Measurements from ENCODE around the gene WTIP. TPM values are rescaled to one million over a fixed set of nuclear protein-coding genes. Genes with fewer than 3 reads are reported as not detected.

WTIP gene
- total RNA-seq, 1 donor from 2014 or later, result 25.7 TPM

GRCh38 chr19:34480491-34480890 lies 1.1 kb upstream of the WTIP start:
- peaks cover 21% of the 10 kb centered on the region for H3K4me1 Mint-ChIP-seq (ENCODE audit: unreplicated experiment)
- peak overlapping the region; percentile 60 for H3K4me3 Mint-ChIP-seq (ENCODE audit: unreplicated experiment)
- no peak for TF ChIP-seq CTCF (IDR thresholded peaks at IDR 0.05)
- no peaks in the 10 kb centered on the region for H3K9me3 Mint-ChIP-seq (ENCODE audit: unreplicated experiment)
- H3K27me3 Mint-ChIP-seq (ENCODE audit: unreplicated experiment), result no peaks in the 10 kb centered on the region
- H3K36me3 Mint-ChIP-seq (ENCODE audit: unreplicated experiment), result peaks cover 4% of the 10 kb centered on the region
- H3K27ac Mint-ChIP-seq (ENCODE audit: unreplicated experiment), result no peak overlapping the region
- DNase-seq (ENCODE audit: extremely low spot score, unreplicated experiment), result no peak

- no peak for DNase-seq (ENCODE audit: extremely low spot score, unreplicated experiment)
- TF ChIP-seq CTCF (IDR thresholded peaks at IDR 0.05), result no peak
- H3K9me3 Mint-ChIP-seq (ENCODE audit: unreplicated experiment), result no peaks in the 10 kb centered on the region
- H3K4me3 Mint-ChIP-seq (ENCODE audit: unreplicated experiment), result no peak overlapping the region
- peaks cover 29% of the 10 kb centered on the region for H3K4me1 Mint-ChIP-seq (ENCODE audit: unreplicated experiment)
- no peaks in the 10 kb centered on the region for H3K27me3 Mint-ChIP-seq (ENCODE audit: unreplicated experiment)
- no peak overlapping the region for H3K27ac Mint-ChIP-seq (ENCODE audit: unreplicated experiment)
- H3K36me3 Mint-ChIP-seq (ENCODE audit: unreplicated experiment), result peaks cover 7% of the 10 kb centered on the region
These were observed 362 bp downstream of the WTIP start for GRCh38 chr19:34481861-34482379.

GRCh38 chr19:34482380-34483250 lies 1.1 kb downstream of the WTIP start:
- DNase-seq (ENCODE audit: extremely low spot score, unreplicated experiment), result no peak
- Mint-ChIP-seq H3K27ac (ENCODE audit: unreplicated experiment) (peak overlapping the region; percentile 67), H3K4me3 (ENCODE audit: unreplicated experiment) (peak overlapping the region; percentile 83), H3K27me3 (ENCODE audit: unreplicated experiment) (no peaks in the 10 kb centered on the region), H3K9me3 (ENCODE audit: unreplicated experiment) (no peaks in the 10 kb centered on the region), H3K36me3 (ENCODE audit: unreplicated experiment) (peaks cover 7% of the 10 kb centered on the region), H3K4me1 (ENCODE audit: unreplicated experiment) (peaks cover 29% of the 10 kb centered on the region)
- no peak for TF ChIP-seq CTCF (IDR thresholded peaks at IDR 0.05)

- Mint-ChIP-seq H3K27me3 (ENCODE audit: unreplicated experiment) (no peaks in the 10 kb centered on the region), H3K27ac (ENCODE audit: unreplicated experiment) (no peak overlapping the region), H3K9me3 (ENCODE audit: unreplicated experiment) (no peaks in the 10 kb centered on the region), H3K36me3 (ENCODE audit: unreplicated experiment) (peaks cover 7% of the 10 kb centered on the region), H3K4me3 (ENCODE audit: unreplicated experiment) (no peak overlapping the region), H3K4me1 (ENCODE audit: unreplicated experiment) (peaks cover 29% of the 10 kb centered on the region)
- TF ChIP-seq CTCF (IDR thresholded peaks at IDR 0.05), result no peak
- DNase-seq (ENCODE audit: extremely low spot score, unreplicated experiment), result no peak
These were observed 2.8 kb downstream of the WTIP start for GRCh38 chr19:34484328-34484727.

GRCh38 chr19:34485831-34486230 lies 4.3 kb downstream of the WTIP start:
- peak overlapping the region; percentile 4 for H3K4me3 Mint-ChIP-seq (ENCODE audit: unreplicated experiment)
- no peak overlapping the region for H3K27ac Mint-ChIP-seq (ENCODE audit: unreplicated experiment)
- no peak for TF ChIP-seq CTCF (IDR thresholded peaks at IDR 0.05)

More at GRCh38 chr19:34485831-34486230, 4.3 kb downstream of the WTIP start:
- DNase-seq (ENCODE audit: extremely low spot score, unreplicated experiment), result no peak
- H3K27me3 Mint-ChIP-seq (ENCODE audit: unreplicated experiment), result no peaks in the 10 kb centered on the region
- peaks cover 7% of the 10 kb centered on the region for H3K36me3 Mint-ChIP-seq (ENCODE audit: unreplicated experiment)
- H3K4me1 Mint-ChIP-seq (ENCODE audit: unreplicated experiment), result peaks cover 27% of the 10 kb centered on the region
- H3K9me3 Mint-ChIP-seq (ENCODE audit: unreplicated experiment), result no peaks in the 10 kb centered on the region
